GM18909 (cell line): Measurements from ENCODE around the gene KANK4.
"Not testable (repeated sequence)": the region's sequence is repeated elsewhere in the genome, so short reads cannot be mapped to it uniquely, and the experiment has no call there.

ENCODE experiments used
- ATAC-seq: cut with Tn5 transposase; IDR thresholded peaks from one replicate; pipeline ENCODE4 v1.9.1; 2021; ENCODE audit warnings: mild to moderate bottlenecking; ENCODE audit not compliant: unreplicated experiment, poor library complexity

Gene KANK4

GRCh38 chr1:62276791-62277190 lies 42.4 kb downstream of the KANK4 start:
- no peak for ATAC-seq

- no peak for ATAC-seq
These were observed 44.4 kb downstream of the KANK4 start for GRCh38 chr1:62274496-62275485.

- ATAC-seq = no peak
These were observed 45.3 kb downstream of the KANK4 start for GRCh38 chr1:62273953-62274352.

DNA sequence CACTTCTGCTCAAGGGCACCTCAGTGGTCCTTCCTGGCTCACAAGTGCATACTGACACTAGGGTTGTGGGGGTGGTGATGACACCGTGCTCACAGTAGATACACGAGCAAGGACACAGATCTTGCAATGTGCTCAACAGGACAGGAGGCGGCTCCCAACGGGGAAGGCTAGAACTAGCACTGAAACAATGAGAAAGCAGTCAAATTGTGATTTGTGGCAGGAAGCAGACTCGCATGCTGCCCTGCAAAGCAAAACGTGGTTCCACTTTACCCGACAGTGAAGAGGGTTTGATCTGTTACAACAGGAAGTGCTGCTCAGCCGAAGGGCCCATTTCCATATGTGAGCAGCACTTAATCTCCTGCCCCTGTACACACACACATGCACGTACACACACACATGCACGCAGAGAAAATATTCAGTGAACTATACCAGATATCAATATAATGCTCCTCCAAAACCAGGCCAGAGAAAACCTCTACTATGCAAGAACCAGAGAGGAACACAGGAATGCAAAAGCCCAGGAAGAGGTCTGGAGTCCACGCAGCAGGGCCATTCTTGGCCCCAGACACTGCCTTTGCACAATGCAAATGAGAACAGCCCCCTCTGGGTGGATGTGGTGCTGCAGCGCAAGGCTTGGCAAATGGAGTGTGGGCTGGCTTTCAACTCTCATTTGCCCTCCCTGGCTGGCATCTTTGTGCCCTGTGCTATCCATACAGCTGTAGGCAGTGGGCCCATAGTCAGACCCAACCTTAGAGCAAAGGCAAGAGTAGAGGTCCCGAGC lies 47.1 kb downstream of the KANK4 start:
- peak; percentile 93 for ATAC-seq

GRCh38 chr1:62271134-62271533 lies 48.1 kb downstream of the KANK4 start:
- no peak for ATAC-seq

- no peak for ATAC-seq
These were observed 49.3 kb downstream of the KANK4 start for GRCh38 chr1:62269851-62270495.

DNA sequence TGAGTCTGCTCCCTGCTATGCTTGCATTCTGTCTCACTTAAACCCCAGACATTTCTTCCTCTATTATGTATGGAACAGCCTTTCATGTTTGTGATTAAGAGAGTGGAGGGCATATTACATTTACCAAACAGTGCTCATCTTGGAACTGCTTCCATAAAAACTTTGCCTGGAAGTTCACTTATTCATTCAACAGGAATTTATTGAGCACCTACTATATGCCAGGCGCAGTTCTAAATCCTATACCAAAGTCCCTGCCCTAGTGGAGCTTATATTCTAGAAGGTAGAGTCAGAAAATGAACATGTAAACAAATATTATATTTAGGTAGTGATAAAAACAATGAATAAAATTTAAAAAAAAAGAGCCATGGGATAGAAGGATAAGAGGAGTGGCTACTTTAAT lies 49.8 kb downstream of the KANK4 start:
- ATAC-seq = no peak

DNA sequence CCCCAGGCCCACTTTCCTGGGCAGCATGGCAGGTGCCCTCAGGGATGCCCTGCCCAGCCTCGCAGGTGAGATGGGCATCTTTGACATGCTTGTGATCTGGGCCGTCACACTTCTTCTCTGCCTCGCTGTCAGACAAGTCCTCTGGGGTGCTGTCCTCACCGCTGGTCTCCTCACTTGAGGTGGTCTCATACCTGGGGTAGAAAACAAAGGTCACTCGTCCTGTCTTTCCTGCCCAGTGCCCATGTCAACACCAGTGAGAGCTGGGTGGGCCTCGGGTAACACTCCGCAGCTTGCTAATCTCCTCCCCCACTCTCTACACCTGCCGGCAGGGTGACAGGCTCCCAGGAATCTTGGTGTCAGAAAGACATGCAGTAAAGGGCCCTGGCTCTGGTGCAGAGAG lies 50.9 kb downstream of the KANK4 start:
- ATAC-seq = no peak

GRCh38 chr1:62265956-62266935 lies 53.0 kb downstream of the KANK4 start:
- ATAC-seq = no peak

GRCh38 chr1:62263814-62264353 lies 55.4 kb downstream of the KANK4 start:
- ATAC-seq = no peak

GRCh38 chr1:62263006-62263813 lies 56.0 kb downstream of the KANK4 start:
- no peak for ATAC-seq

DNA sequence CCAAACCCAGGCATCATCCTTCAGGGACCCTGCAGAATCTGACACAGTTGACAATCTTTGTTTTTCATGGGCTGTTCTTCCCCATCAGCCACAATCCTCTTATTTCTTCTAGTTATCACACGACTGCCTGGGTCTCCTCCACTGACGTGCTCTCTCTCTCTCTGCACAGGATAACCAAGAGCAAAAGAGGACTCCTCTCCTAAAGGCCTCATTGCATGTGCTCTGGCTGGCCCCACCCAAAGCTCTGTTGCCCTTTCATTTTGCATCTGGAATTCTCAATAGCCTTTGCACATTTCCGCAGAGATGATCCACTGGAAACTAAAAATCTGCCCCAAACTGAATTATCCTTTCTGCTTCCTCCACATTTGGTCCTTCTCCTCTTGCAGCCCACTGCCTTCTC lies 58.5 kb downstream of the KANK4 start:
- ATAC-seq = no peak

- ATAC-seq = no peak
These were observed 59.7 kb downstream of the KANK4 start for GRCh38 chr1:62259551-62259950.

DNA sequence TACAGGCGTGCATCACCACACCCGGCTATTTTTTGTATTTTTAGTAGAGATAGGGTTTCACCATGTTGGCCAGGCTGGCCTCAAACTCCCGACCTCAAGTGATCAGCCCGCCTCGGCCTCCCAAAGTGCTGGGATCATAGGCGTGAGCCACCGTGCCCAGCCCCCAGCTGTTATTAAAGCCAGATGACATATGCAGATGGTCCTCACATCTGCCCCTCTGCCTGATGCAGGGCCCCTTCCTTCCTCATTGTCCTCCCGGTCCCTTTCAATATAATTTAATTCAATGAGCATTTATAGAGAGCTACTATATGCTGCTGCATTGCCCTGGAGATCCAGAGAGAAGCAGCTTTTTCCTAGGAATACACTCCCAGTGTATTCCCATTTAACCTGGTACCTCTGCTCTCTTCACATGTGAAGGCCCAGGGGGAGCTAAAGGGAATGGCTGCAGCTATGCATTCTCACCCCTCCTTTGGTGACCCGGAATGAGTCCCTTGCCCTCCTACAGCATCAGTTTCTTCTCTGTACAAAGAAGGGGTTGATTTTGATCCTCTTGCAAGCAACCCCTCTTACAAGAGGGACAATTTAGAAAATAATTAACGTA lies 69.0 kb downstream of the KANK4 start:
- no peak for ATAC-seq

GRCh38 chr1:62247391-62248168 lies 71.7 kb downstream of the KANK4 start:
- no peak for ATAC-seq

DNA sequence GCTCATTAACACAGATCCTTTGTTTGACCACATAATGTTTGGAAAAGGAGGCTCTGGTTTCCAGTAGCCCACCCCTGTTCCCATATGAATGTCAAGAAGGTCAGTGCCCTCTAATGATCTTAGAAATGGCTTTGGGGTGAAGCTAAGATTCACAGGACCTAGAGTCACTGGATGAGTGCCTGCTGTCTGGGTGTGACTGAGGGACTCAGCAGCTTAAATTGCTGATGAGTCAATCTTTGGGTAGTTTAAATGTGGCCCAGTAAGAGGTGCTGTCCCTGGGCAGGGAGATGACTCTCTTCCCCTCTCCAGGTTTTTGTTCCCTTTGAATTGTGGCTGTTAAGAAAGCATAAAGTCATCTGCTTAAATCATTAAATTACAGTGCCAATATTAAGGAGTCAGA lies 74.0 kb downstream of the KANK4 start:
- no peak for ATAC-seq

- ATAC-seq = not testable (repeated sequence)
These were observed 74.9 kb downstream of the KANK4 start for GRCh38 chr1:62244380-62244779.
